NCI-H2029 treated with DMSO at 0.1 percent for 48 hours (cell line): ENCODE data around the gene MAP2K6.

Experiments
- DNase-seq: peaks from one replicate; lab custom pipeline; 2025; lab: John Stamatoyannopoulos, UW

MAP2K6 gene

DNA sequence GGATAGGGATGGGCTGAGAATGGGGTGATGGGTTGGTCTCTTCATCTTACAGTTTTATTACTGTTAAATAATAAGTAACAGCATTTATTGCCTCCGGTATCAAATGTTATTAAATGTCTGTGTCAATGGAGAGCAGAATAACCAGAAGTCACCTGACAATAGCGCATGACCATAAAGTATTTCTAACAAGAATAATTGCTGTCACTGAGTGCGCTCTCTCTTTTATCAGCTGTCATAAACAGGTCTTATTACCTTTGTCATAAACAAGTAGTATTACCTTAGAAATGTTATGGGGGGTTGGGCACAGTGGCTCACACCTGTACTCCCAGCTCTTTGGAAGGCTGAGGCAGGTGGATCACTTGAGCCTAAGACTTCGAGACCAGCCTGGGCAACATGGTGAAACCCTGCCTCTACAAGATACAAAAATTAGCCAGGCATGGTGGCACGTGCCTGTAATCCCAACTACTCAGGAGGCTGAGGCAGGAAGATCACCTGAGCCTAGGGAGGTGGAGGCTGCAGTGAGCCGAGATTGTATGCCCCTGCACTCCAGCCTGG is 120.6 kb downstream of the MAP2K6 start:
- no peak for DNase-seq

- DNase-seq: no peak
Measured at GRCh38 chr17:69538795-69539194, 124.3 kb downstream of the MAP2K6 start.

GRCh38 chr17:69539274-69539673 is 124.8 kb downstream of the MAP2K6 start:
- no peak for DNase-seq

- DNase-seq: no peak
Measured at GRCh38 chr17:69539781-69540319, 125.4 kb downstream of the MAP2K6 start.

GRCh38 chr17:69540356-69540755 is 125.9 kb downstream of the MAP2K6 start:
- DNase-seq: no peak

- DNase-seq: no peak
Measured at GRCh38 chr17:69547230-69547629, 132.7 kb downstream of the MAP2K6 start.

DNA sequence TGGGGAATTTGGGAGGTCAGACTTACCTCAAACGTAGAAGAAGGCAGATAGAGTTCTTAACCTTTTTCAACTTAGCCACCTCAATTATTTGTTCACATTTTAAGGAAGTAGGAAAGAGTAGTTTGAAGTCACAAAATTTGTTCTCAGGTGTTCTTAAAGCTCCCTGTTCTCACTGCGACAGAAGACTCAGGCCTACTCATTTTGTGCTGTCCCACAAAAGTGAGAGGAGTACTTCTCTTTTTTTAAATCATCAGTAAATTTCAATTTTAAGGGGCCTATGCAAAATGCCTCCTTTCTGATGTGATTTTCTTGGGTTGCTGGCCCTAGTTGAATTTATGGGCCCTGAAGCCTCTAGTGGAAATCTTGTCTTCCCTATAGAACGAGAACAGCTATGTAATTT is 133.4 kb downstream of the MAP2K6 start:
- DNase-seq: no peak

GRCh38 chr17:69551212-69552010 is 136.9 kb downstream of the MAP2K6 start:
- DNase-seq: no peak

GRCh38 chr17:69552986-69553667 is 138.6 kb downstream of the MAP2K6 start:
- no peak for DNase-seq

DNA sequence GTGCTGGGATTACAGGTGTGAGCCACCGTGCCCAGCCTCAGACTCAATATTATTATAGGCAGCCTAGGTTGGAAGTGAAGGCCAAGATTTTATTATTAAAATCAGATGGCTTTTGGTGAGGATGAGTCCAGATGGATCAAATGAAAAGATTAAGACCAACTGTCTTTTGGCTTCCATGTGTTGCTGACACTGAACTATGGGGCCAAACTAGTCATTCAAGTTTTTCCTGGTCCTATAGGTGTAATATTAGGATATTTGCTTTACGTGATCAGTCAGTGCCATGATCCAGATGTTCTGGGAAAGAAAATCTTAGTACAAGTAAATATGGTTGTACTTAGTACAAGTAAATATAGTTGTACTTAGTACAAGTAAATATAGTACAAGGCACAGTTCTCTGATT is 140.6 kb downstream of the MAP2K6 start:
- DNase-seq: no peak

DNA sequence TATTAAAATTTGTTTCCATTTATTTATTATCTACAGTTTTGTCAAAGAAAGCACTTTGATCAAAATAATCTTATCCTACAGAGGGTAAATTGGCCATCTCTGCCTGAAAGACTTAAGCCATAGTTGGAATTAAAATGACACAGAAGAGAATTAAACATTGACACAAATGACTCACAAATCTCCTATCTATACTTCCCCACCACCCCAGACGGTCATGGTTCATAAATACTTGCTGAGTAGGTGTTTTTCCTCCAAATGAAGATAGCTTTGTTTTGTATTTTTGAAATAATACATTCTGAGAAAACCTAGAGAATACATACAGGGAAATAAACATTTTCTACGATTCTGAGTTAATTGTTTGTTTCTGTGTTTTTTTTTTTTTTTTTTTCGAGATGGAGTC is 142.8 kb downstream of the MAP2K6 start:
- DNase-seq: no peak

GRCh38 chr17:69558796-69559195 is 144.3 kb downstream of the MAP2K6 start:
- DNase-seq: no peak

- no peak for DNase-seq
Measured at GRCh38 chr17:69560987-69561441, 146.5 kb downstream of the MAP2K6 start.

GRCh38 chr17:69561462-69561861 is 147.0 kb downstream of the MAP2K6 start:
- no peak for DNase-seq

GRCh38 chr17:69565447-69565846 is 150.9 kb downstream of the MAP2K6 start:
- no peak for DNase-seq

DNA sequence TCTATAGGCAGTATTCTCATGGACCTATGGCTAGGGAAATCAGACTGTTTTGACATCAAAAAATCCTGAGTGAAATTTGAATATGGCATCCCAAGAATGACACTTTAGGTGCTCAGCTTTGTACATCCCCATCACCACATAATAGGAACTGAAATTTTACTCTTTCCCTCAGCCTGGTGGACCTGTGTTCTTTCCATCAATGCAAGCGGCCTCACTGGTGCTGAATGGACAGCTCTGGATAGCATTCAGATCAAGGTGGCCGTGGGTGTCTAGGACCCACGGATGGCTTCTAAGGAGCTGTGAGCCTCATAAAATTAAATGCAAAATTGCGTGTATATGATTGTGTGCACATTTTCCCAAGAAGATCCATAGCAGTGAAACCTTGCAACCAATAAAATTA is 152.6 kb downstream of the MAP2K6 start:
- no peak for DNase-seq

GRCh38 chr17:69572747-69573146 is 158.2 kb downstream of the MAP2K6 start:
- DNase-seq: no peak

GRCh38 chr17:69573396-69573795 is 158.9 kb downstream of the MAP2K6 start:
- DNase-seq: no peak

GRCh38 chr17:69574257-69575197 is 160.0 kb downstream of the MAP2K6 start:
- DNase-seq: no peak

- peak; percentile 52 for DNase-seq
Measured at GRCh38 chr17:69575346-69575761, 160.9 kb downstream of the MAP2K6 start.

- DNase-seq: peak; percentile 65
Measured at GRCh38 chr17:69577098-69577497, 162.6 kb downstream of the MAP2K6 start.
